NCI-H1930 (cell line): Measurements from ENCODE around the gene CTNNA3.

ENCODE experiments used
- DNase-seq, 2 experiments: peaks; one replicate each; lab custom pipeline; 2025; lab: John Stamatoyannopoulos, UW

CTNNA3 gene

GRCh38 chr10:65940816-65941662 is 1755.0 kb downstream of the CTNNA3 start:
- DNase-seq = no peak

GRCh38 chr10:65940105-65940504 is 1755.9 kb downstream of the CTNNA3 start:
- no peak for DNase-seq

- no peak for DNase-seq
These were observed 1764.5 kb downstream of the CTNNA3 start for GRCh38 chr10:65931291-65932070.

- DNase-seq = no peak
These were observed 1784.7 kb downstream of the CTNNA3 start for GRCh38 chr10:65911151-65911835.

GRCh38 chr10:65910209-65910608 is 1785.8 kb downstream of the CTNNA3 start:
- no peak for DNase-seq

GRCh38 chr10:65907199-65907712 is 1788.7 kb downstream of the CTNNA3 start:
- no peak for DNase-seq

GRCh38 chr10:65903620-65904019 is 1792.4 kb downstream of the CTNNA3 start:
- no peak for DNase-seq

GRCh38 chr10:65900271-65900670 is 1795.7 kb downstream of the CTNNA3 start:
- no peak for DNase-seq

- DNase-seq = no peak
These were observed 1797.9 kb downstream of the CTNNA3 start for GRCh38 chr10:65898055-65898454.

- no peak for DNase-seq
These were observed 1801.0 kb downstream of the CTNNA3 start for GRCh38 chr10:65894961-65895360.

- no peak for DNase-seq
These were observed 1801.6 kb downstream of the CTNNA3 start for GRCh38 chr10:65894379-65894778.

- DNase-seq = no peak
These were observed 1802.3 kb downstream of the CTNNA3 start for GRCh38 chr10:65893676-65894075.

GRCh38 chr10:65892284-65892683 is 1803.7 kb downstream of the CTNNA3 start:
- DNase-seq = no peak

- no peak for DNase-seq
These were observed 1804.7 kb downstream of the CTNNA3 start for GRCh38 chr10:65891073-65891981.

- DNase-seq = no peak
These were observed 1831.5 kb downstream of the CTNNA3 start for GRCh38 chr10:65864529-65864928.

- DNase-seq = no peak
These were observed 1832.0 kb downstream of the CTNNA3 start for GRCh38 chr10:65864036-65864435.
